HepG2 (cell line): ENCODE data around the gene SCAI. TPM values are rescaled to one million over a fixed set of nuclear protein-coding genes. Genes with fewer than 3 reads are reported as not detected.

ENCODE experiments used
- ASH2L ChIP-seq: fragments of 300-600, 200-600 bp; sonication (generic); IDR thresholded peaks from 2 replicates; pipeline ENCODE4 v1.7.0; 2017; ENCODE audit warnings: low read depth, mild to moderate bottlenecking, moderate library complexity, mixed read lengths, low read length; ENCODE audit not compliant: insufficient read length
- BCL6 ChIP-seq: IDR thresholded peaks from 2 replicates; pipeline ENCODE4 v1.6.1; 2016; ENCODE audit warnings: missing genetic modification reagents, missing compliant biosample characterization
- CREM ChIP-seq, 2 experiments: sonication (generic) in 1 of 2; formaldehyde crosslinking in 1 of 2; IDR thresholded peaks; 2 replicates each; pipeline versions ENCODE4 v1.4.0 to v1.6.1; 2016 to 2020; ENCODE audit warnings: antibody characterized with exemption in 1 of 2, mild to moderate bottlenecking in 1 of 2, missing genetic modification reagents in 1 of 2
- DZIP1 ChIP-seq: sonication (generic); formaldehyde crosslinking; IDR thresholded peaks from 2 replicates; pipeline ENCODE4 v1.5.0; 2020; ENCODE audit warnings: mild to moderate bottlenecking, missing genetic modification reagents
- FOXA3 ChIP-seq: IDR thresholded peaks from 2 replicates; pipeline ENCODE4 v1.6.1; 2016; ENCODE audit warnings: missing genetic modification reagents, missing compliant biosample characterization
- GATAD2A ChIP-seq: IDR thresholded peaks from 2 replicates; pipeline ENCODE4 v1.6.1; 2016
- GFI1 ChIP-seq: sonication (generic); formaldehyde crosslinking; IDR thresholded peaks from 2 replicates; pipeline ENCODE4 v1.5.0; 2020; ENCODE audit warnings: missing genetic modification reagents, mild to moderate bottlenecking, borderline replicate concordance
- HDAC1 ChIP-seq: sonication (generic); formaldehyde crosslinking; IDR thresholded peaks from 2 replicates; pipeline ENCODE4 v1.5.1; 2020; ENCODE audit warnings: mild to moderate bottlenecking, missing genetic modification reagents
- JUND ChIP-seq: sonication (generic); formaldehyde crosslinking; IDR thresholded peaks from 2 replicates; pipeline ENCODE4 v1.8.0; 2022; ENCODE audit warnings: mild to moderate bottlenecking, missing genetic modification reagents
- MTERF4 ChIP-seq: sonication (generic); formaldehyde crosslinking; IDR thresholded peaks from 2 replicates; pipeline ENCODE4 v1.8.0; 2023; ENCODE audit warnings: mild to moderate bottlenecking, missing genetic modification reagents
- SOX6 ChIP-seq, 2 experiments: fragments of 450-650 bp in 1 of 2; sonication (generic) in 1 of 2; formaldehyde crosslinking in 1 of 2; IDR thresholded peaks; 2 replicates each; pipeline versions ENCODE4 v1.4.0 to v1.6.1; 2017 to 2020; ENCODE audit warnings: antibody characterized with exemption in 1 of 2, mild to moderate bottlenecking in 1 of 2, missing genetic modification reagents in 1 of 2
- TEAD3 ChIP-seq: optimal IDR thresholded peaks from 2 replicates; pipeline ENCODE3; 2016; ENCODE audit warnings: borderline replicate concordance
- ZFP82 ChIP-seq: sonication (generic); formaldehyde crosslinking; IDR thresholded peaks from 2 replicates; pipeline ENCODE4 v1.5.1; 2020; ENCODE audit warnings: mild to moderate bottlenecking, missing genetic modification reagents, borderline replicate concordance
- ZGPAT ChIP-seq: IDR thresholded peaks from 2 replicates; pipeline ENCODE4 v1.6.1; 2016; ENCODE audit warnings: mild to moderate bottlenecking
- ZMYM4 ChIP-seq: sonication (generic); formaldehyde crosslinking; IDR thresholded peaks from 2 replicates; pipeline ENCODE4 v1.8.1; 2023; ENCODE audit warnings: mild to moderate bottlenecking, missing genetic modification reagents
- ZNF12 ChIP-seq: sonication (generic); formaldehyde crosslinking; IDR thresholded peaks from 2 replicates; pipeline ENCODE4 v1.5.0; 2020; ENCODE audit warnings: missing genetic modification reagents
- ZNF281 ChIP-seq: sonication (generic); formaldehyde crosslinking; IDR thresholded peaks from 2 replicates; pipeline ENCODE4 v1.4.0; 2020; ENCODE audit warnings: missing genetic modification reagents, borderline replicate concordance
- ZNF460 ChIP-seq: sonication (generic); formaldehyde crosslinking; IDR thresholded peaks from 2 replicates; pipeline ENCODE4 v1.5.1; 2020; ENCODE audit warnings: missing genetic modification reagents, mild to moderate bottlenecking, borderline replicate concordance
- polyA plus RNA-seq, 8 experiments: library from polyadenylated mRNA; depleted of rRNA in 3 of 8; stranded (reverse) in 7 of 8; unstranded in 1 of 8; fragments of >200 nt; fragmentation: Illumina TruSeq in 4 of 8; extraction: Trizol in 4 of 8; gene quantifications; 2 replicates each; pipeline versions ENCODE4 v1.2.1 to v1.2.3, GENCODE V29; 2011 to 2016; ENCODE audit warnings: low read depth in 4 of 8, missing spikeins in 1 of 8, mixed read lengths in 1 of 8; ENCODE audit not compliant: insufficient read depth in 1 of 8
- total RNA-seq, 5 experiments: library from RNA; depleted of rRNA; stranded (reverse); fragments of >200 nt; fragmentation: Illumina TruSeq; extraction: Trizol; gene quantifications; 2 replicates each; pipeline ENCODE4 v1.2.3, GENCODE V29; 2016; ENCODE audit warnings: low read depth in 1 of 5

The SCAI gene
- total and polyA plus RNA-seq, 2 of the 13 experiments (the other 11 are each of a cell fraction or from before 2014, with no cell fraction given) = 4.4 to 8.4 TPM

DNA sequence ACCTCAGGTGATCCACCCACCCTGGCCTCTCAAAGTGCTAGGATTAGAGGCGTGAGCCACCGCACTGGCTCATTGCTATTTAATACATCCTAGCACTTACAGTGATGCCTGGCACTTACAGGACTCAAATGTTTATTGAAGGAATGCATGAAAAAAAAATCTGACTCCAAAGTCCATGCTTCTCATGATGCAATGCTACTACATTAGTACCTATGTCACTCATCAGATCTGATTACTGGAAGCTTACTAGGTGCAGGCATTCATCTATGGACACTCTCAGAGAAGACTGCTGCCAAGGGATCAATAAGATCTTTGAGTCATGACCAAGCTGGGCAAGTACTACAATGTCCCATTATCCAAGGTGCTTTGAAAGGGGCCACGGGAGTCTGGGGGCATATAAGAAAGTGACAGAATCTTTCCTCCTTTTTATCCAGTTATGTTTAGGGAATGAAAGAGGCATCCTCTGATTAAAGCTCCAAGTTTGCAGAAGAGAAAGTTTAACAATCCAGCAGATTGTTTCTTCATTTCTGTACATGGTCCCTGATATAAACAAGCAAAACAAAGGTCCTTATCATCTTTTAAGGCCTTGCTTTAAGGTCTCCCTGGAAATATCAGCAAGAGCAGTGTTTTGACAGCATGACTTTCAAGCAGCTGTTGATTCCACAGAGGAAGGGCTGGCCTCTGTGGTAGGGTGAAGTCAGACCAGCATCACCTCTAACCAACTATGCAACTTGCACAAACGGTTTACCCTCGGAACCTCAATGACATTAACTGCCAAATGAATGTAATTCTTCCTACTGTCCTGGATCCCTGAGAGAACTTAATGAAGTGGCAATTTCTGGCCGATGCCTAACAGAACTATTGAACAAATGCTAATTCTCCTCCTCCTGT lies 245.5 kb downstream of the SCAI start (continued):
- no peak for TF ChIP-seq SOX6 (IDR thresholded peaks at IDR 0.05)
- peak; percentile 76 for TF ChIP-seq SOX6 (CRISPR knock-in tag; IDR thresholded peaks at IDR 0.05)
- peak; percentile 97 for TF ChIP-seq GATAD2A
- peak; percentile 38 for TF ChIP-seq ASH2L
- TF ChIP-seq BCL6 (CRISPR knock-in tag) = peak; percentile 57; the same call in 1 of the 2 replicates
- TF ChIP-seq ZNF12 (CRISPR knock-in tag) = 0 out of 2 replicates have a peak, but pooled peaks have one; percentile 13
- peak; percentile 21; the same call in 1 of the 2 replicates for TF ChIP-seq ZNF281 (CRISPR knock-in tag)
- TF ChIP-seq ZMYM4 (CRISPR knock-in tag) = peak; percentile 21; the same call in 1 of the 2 replicates
- TF ChIP-seq CREM (IDR thresholded peaks at IDR 0.05) = peak; percentile 55; the same call in 1 of the 2 replicates
- no peak for TF ChIP-seq CREM (CRISPR knock-in tag; IDR thresholded peaks at IDR 0.05)
- TF ChIP-seq ZGPAT = peak; percentile 63; the same call in 1 of the 2 replicates
- peak; percentile 71 for TF ChIP-seq FOXA3
- TF ChIP-seq DZIP1 (CRISPR knock-in tag) = no peak
- TF ChIP-seq ZFP82 = no peak
- TF ChIP-seq JUND (CRISPR knock-in tag) = 0 out of 2 replicates have a peak, but pooled peaks have one; percentile 31
- TF ChIP-seq TEAD3 (CRISPR knock-in tag) = peak; percentile 92
- TF ChIP-seq HDAC1 = peak; percentile 57
- 0 out of 2 replicates have a peak, but pooled peaks have one; percentile 25 for TF ChIP-seq GFI1
- TF ChIP-seq ZNF460 = peak; percentile 30; the same call in 1 of the 2 replicates
- peak; percentile 49; the same call in 1 of the 2 replicates for TF ChIP-seq MTERF4 (CRISPR knock-in tag)
